BJ (cell line): ENCODE results near the gene ABCC11. TPM values are rescaled to one million over a fixed set of nuclear protein-coding genes. Genes with fewer than 3 reads are reported as not detected.
"Not testable (repeated sequence)": the region's sequence is repeated elsewhere in the genome, so short reads cannot be mapped to it uniquely, and the experiment has no call there.

Experiments used
- CTCF ChIA-PET: fragments of 350-600 bp; formaldehyde crosslinking; extraction: SDS; loops from one replicate; lab custom pipeline; 2021; ENCODE audit warnings: antibody characterized with exemption, inconsistent platforms; lab: Yijun Ruan, JAX
- POLR2A ChIA-PET: fragments of 300-600 bp; sonication (Branson Sonifier 250); formaldehyde crosslinking; extraction: SDS; loops from one replicate; lab custom pipeline; 2021; ENCODE audit warnings: antibody characterized with exemption; lab: Charles Lee
- DNase-seq: peaks from one replicate; pipeline ENCODE4 v3.0.0-alpha.2; 2011; ENCODE audit warnings: low read depth
- H3K27me3 ChIP-seq: 2 replicates; pipeline ENCODE4 v1.6.0; 2011; ENCODE audit warnings: low read length; ENCODE audit not compliant: control insufficient read depth, insufficient read depth
- H3K36me3 ChIP-seq: 2 replicates; pipeline ENCODE4 v1.5.1; 2011; ENCODE audit warnings: low read length; ENCODE audit not compliant: control insufficient read depth, insufficient read depth
- H3K4me3 ChIP-seq: 2 replicates; pipeline ENCODE4 v1.5.1; 2011; ENCODE audit warnings: low read depth, mild to moderate bottlenecking, control low read depth, low read length
- CTCF ChIP-seq: IDR thresholded peaks from 2 replicates; pipeline ENCODE4 v1.5.1; 2011; ENCODE audit warnings: low read depth, mild to moderate bottlenecking, control low read depth, inconsistent platforms, low read length, moderate library complexity; ENCODE audit not compliant: insufficient read depth
- polyA plus RNA-seq: library from polyadenylated mRNA; depleted of rRNA; stranded (reverse); fragments of >200 nt; gene quantifications from 2 replicates; pipeline ENCODE4 v1.2.3, GENCODE V29; 2011

The ABCC11 gene
- polyA plus RNA-seq, 1 experiment, result 0.06 TPM

- H3K36me3 ChIP-seq, result peaks cover 3% of the 10 kb centered on the region; the same call in 1 of the 2 replicates
- ChIA-PET POLR2A (no interaction called here), CTCF (interaction anchor here (0.5 to 1.6 kb wide), 3 partner anchors 16 to 371 kb away, joined by 3 to 4 read pairs (median 3); no protein-coding TSS in a partner anchor)
- no peak for DNase-seq
- H3K27me3 ChIP-seq, result no peaks in the 10 kb centered on the region
- no peak for TF ChIP-seq CTCF
- no peak overlapping the region for H3K4me3 ChIP-seq
Observed at GRCh38 chr16:48252013-48252412, 4.7 kb upstream of the ABCC11 start.

- no peak overlapping the region for H3K4me3 ChIP-seq
- TF ChIP-seq CTCF, result no peak
- ChIA-PET CTCF (interaction anchor here (1.0 to 1.6 kb wide), 3 partner anchors 15 to 380 kb away, joined by 4 read pairs; no protein-coding TSS in a partner anchor), POLR2A (no interaction called here)
- DNase-seq, result no peak
- peaks cover 3% of the 10 kb centered on the region; the same call in 1 of the 2 replicates for H3K36me3 ChIP-seq
- H3K27me3 ChIP-seq, result no peaks in the 10 kb centered on the region
Observed at GRCh38 chr16:48250520-48251278, 3.4 kb upstream of the ABCC11 start.

GRCh38 chr16:48246066-48246465 is 1.3 kb downstream of the ABCC11 start:
- POLR2A ChIA-PET, result no interaction called here
- no peak for DNase-seq

GRCh38 chr16:48244863-48245195 is 2.5 kb downstream of the ABCC11 start:
- POLR2A ChIA-PET, result no interaction called here
- Histone ChIP-seq H3K27me3 (no peaks in the 10 kb centered on the region), H3K36me3 (no peaks in the 10 kb centered on the region), H3K4me3 (peak overlapping the region; percentile 80)
- no peak for DNase-seq
- CTCF ChIA-PET, result interaction anchor here (1.2 kb wide), 2 partner anchors 166 to 379 kb away, joined by 3 read pairs; no protein-coding TSS in a partner anchor
- no peak for TF ChIP-seq CTCF

More at GRCh38 chr16:48246066-48246465, 1.3 kb downstream of the ABCC11 start:
- no peaks in the 10 kb centered on the region for H3K36me3 ChIP-seq
- no peak for TF ChIP-seq CTCF
- CTCF ChIA-PET, result interaction anchor here (0.9 kb wide), 1 partner anchor 24 kb away, joined by 3 read pairs; no protein-coding TSS in a partner anchor
- no peak overlapping the region for H3K4me3 ChIP-seq
- no peaks in the 10 kb centered on the region for H3K27me3 ChIP-seq

GRCh38 chr16:48244080-48244862 is 3.1 kb downstream of the ABCC11 start, which contains the start of gene LONP2:
Gene LONP2 (plus strand): TSS chr16:48244300. CDS start chr16:48244389, 89 bp downstream.
- DNase-seq, result peak; percentile 44
- H3K27me3 ChIP-seq, result no peaks in the 10 kb centered on the region
- H3K4me3 ChIP-seq, result peak within 1 kb of the TSS; percentile 80
- ChIA-PET POLR2A (no interaction called here), CTCF (interaction anchor here (1.2 kb wide), 2 partner anchors 166 to 379 kb away, joined by 3 read pairs; no protein-coding TSS in a partner anchor)
- H3K36me3 ChIP-seq, result no peaks in the 10 kb centered on the region
- TF ChIP-seq CTCF, result no peak

- H3K27me3 ChIP-seq, H3K4me3 ChIP-seq, DNase-seq, H3K36me3 ChIP-seq, CTCF ChIA-PET, POLR2A ChIA-PET: not testable (repeated sequence)
Observed at GRCh38 chr16:48240147-48240546, 7.2 kb downstream of the ABCC11 start.
